Adipose tissue (tissue), 3 donors: ENCODE results near the gene PDCD1LG2. TPM values are rescaled to one million over a fixed set of nuclear protein-coding genes. Genes with fewer than 3 reads are reported as not detected.

Source experiments
- H3K27ac ChIP-seq: one replicate; pipeline ENCODE4 v1.5.1; 2013; ENCODE audit warnings: low read depth, low read length
- WGBS, 3 donors: extraction: QIAGEN DNeasy Blood & Tissue Kit; methylation state at CpG; one replicate each; pipeline ENCODE4 v1.1.7; 2013; 5-methylcytosine and 5-hydroxymethylcytosine counted together
- polyA plus RNA-seq, 3 donors: library from polyadenylated mRNA; stranded (reverse); fragments of 200-250 nt; gene quantifications; one replicate each; pipeline ENCODE4 v1.2.3, GENCODE V29; 2013
- donor health status: healthy with polysubstance abuse.
- donor health status: Bipolar disorder and iron deficiency.
- donor health status: healthy.

The PDCD1LG2 gene
- polyA plus RNA-seq, 3 donors: 0.14 to 1.6 (median 1.1) TPM

DNA sequence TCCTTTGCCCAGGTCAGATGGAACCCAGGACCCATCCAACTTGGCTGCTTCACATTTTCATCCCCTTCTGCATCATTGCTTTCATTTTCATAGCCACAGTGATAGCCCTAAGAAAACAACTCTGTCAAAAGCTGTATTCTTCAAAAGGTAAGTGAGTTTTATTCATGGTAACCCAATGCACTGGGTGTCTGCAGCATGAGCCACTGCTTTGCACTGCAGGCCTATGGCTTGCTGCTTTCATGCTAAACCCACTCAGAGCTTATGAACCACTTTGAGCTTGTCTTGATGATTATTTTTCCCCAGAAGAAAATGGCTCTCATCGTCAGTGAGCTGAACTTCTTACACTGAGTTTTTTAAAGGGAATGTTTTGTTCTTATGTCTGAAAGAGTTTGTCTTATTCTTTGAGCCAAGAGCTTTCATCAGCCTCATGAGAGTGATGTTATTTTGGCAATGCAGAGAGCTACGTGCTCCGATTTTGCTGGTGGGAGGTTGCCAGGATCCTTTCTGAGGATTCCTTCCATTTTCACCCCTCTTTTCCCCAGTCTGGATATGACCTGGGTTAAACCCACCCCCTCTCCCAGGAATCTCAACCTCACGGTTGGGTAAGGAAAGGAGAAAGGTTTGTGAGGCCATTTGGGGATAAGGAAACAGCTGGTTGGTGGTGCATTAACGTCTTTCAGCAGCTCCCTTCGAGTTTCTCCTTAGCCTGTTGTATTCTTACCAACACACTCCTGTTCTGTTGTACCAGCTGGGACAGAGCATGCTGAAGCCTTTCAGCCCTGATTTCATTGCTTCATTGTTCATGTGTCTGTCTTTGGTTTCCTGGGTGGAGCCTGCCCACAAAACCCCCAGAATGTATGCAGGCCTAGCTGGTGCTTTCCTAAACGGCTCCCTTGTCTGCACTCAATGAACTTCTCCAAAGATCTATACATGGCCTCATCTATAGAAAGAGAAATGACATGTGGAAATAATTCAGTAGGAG is 47.6 kb downstream of the PDCD1LG2 start:
- H3K27ac ChIP-seq: no peak overlapping the region
- WGBS, 3 donors: 31 to 63% (median 33%) methylated on average over 7 of the region's 7 CpGs

- 64 to 92% (median 90%) methylated on average over 2 of the region's 2 CpGs for WGBS, 3 donors
- no peak overlapping the region for H3K27ac ChIP-seq
Measured at GRCh38 chr9:5559659-5560058, 49.3 kb downstream of the PDCD1LG2 start.

GRCh38 chr9:5560443-5561100 is 50.2 kb downstream of the PDCD1LG2 start:
- no peak overlapping the region for H3K27ac ChIP-seq
- 70 to 81% (median 79%) methylated on average over 4 of the region's 4 CpGs for WGBS, 3 donors

DNA sequence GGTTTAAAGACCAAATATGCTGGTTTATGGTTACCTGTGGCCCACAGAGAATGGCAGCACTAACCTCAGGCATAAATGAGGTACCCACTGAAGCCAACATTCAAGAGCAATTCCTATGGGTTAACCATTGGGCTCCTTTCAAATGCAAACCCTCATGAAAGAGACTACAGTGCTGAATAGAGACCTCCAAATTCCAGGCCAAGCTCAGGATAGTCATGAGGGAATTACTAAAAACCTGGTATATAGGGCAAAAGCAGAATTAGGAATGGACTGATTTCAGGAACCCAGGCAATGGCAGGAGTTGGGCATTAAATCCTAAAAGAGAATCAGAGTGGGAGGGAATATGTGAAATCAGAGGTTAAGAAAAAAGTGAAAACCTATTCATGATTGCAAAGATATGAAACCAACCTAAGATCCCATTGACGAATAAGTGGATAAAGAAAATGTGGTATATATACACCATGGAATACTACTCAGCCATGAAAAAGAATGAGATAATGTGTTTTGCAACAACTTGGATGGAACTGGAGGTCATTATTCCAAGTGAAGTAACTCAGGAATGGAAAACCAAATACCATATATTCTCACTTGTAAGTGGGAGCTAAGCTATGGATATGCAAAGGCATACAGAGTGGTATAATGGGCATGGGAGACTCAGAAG is 51.6 kb downstream of the PDCD1LG2 start:
- no peak overlapping the region for H3K27ac ChIP-seq

GRCh38 chr9:5562806-5563416 is 52.6 kb downstream of the PDCD1LG2 start:
- no peak overlapping the region for H3K27ac ChIP-seq
- 64 to 77% (median 75%) methylated on average over 5 of the region's 5 CpGs for WGBS, 3 donors

More for the DNA sequence above, 51.6 kb downstream of the PDCD1LG2 start:
- WGBS, 3 donors: 95 to 97% (median 95%) methylated on average over 1 of the region's 1 CpG

GRCh38 chr9:5563417-5563815 is 53.1 kb downstream of the PDCD1LG2 start:
- H3K27ac ChIP-seq: no peak overlapping the region
- 73 to 84% (median 76%) methylated on average over 2 of the region's 2 CpGs for WGBS, 3 donors

DNA sequence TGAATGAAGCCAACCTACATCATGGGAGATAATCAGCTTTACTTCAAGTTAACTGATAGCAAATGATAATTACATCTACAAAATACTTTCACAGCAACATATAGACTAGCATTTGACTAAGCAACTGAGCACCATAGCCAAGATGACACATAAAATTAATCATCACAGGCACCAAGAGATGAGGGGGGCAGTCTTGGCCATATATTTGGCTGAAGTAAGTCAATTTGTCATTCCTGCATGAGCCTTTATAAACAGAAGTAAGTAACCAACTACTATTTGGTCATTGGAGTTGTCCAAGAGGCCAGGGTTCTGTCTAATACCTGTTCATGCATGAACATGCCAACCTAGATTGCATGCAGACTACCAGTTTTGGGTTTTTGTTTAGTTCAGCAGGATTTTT is 53.6 kb downstream of the PDCD1LG2 start:
- no peak overlapping the region for H3K27ac ChIP-seq

- H3K27ac ChIP-seq: no peak overlapping the region
- 78 to 91% (median 80%) methylated on average over 6 of the region's 6 CpGs for WGBS, 3 donors
Measured at GRCh38 chr9:5566054-5566618, 55.8 kb downstream of the PDCD1LG2 start.

DNA sequence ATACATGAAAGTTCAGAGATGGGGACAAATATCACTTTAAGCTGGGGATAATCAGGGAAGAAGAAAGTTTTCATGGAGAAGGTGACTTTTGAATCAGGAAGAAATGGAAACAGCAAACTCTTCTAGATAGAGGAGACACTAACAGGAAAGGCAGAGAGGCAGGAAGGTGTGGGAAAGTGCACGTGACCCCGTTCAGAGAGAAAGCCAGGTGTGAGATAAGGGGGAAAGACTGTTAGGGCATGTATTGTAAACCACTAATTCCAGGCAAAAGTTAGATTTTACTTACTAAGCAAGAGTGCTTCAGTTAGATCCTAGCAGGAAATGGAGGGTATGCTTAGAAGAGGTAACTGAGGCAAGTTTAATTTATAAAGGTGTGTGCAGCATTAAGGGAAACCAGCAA is 58.5 kb downstream of the PDCD1LG2 start:
- no peak overlapping the region for H3K27ac ChIP-seq
- 16 to 40% (median 34%) methylated on average over 2 of the region's 2 CpGs for WGBS, 3 donors

DNA sequence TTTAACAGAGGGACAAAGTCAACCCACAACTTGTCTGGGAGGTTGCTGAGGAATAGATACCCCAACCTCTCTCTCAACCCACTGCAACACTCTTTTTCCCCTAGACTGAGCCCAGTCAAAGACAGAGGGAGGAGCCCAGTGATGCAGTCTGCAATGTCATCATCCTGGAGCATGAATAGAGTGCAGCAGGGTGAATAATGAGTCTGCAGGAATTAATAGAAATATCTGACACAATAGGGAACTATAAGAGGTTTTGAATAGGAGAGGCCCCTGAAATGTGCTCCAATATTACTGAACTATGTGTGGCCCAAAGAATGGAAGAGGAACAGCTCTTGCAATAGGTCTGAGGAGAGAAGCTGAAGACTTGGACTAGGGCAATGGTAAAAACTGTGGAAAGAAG is 59.1 kb downstream of the PDCD1LG2 start:
- no peak overlapping the region for H3K27ac ChIP-seq

- 83 to 91% (median 83%) methylated on average over 1 of the region's 1 CpG for WGBS, 3 donors
- no peak overlapping the region for H3K27ac ChIP-seq
Measured at GRCh38 chr9:5569891-5570290, 59.6 kb downstream of the PDCD1LG2 start.

GRCh38 chr9:5571629-5572232 is 61.4 kb downstream of the PDCD1LG2 start:
- no peak overlapping the region for H3K27ac ChIP-seq
- WGBS, 3 donors: 90 to 100% (median 91%) methylated on average over 1 of the region's 1 CpG

DNA sequence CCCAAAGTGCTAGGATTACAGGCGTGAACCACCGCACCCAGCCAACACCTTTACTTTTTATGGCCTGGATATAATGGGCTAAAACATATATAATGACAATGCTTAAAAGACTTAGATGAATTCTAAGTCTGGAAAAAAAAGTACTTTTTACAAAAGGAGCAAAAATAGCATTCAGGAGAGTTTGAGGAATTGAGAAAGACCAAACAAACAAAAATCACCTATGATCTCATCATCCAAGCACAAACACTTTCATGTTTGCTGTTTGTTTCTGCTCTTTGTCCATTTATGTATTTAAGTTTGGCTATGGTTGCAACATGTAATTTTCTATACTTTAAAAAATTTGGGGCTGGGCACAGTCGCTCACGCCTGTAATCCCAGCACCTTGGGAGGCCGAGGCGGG is 63.8 kb downstream of the PDCD1LG2 start:
- no peak overlapping the region for H3K27ac ChIP-seq
- 96 to 100% (median 99%) methylated on average over 6 of the region's 6 CpGs for WGBS, 3 donors

- H3K27ac ChIP-seq: no peak overlapping the region
- WGBS, 3 donors: 63 to 76% (median 70%) methylated on average over 2 of the region's 2 CpGs
Measured at GRCh38 chr9:5575000-5575399, 64.7 kb downstream of the PDCD1LG2 start.

- H3K27ac ChIP-seq: no peak overlapping the region
- WGBS, 3 donors: 81 to 91% (median 87%) methylated on average over 2 of the region's 2 CpGs
Measured at GRCh38 chr9:5577225-5577624, 66.9 kb downstream of the PDCD1LG2 start.

DNA sequence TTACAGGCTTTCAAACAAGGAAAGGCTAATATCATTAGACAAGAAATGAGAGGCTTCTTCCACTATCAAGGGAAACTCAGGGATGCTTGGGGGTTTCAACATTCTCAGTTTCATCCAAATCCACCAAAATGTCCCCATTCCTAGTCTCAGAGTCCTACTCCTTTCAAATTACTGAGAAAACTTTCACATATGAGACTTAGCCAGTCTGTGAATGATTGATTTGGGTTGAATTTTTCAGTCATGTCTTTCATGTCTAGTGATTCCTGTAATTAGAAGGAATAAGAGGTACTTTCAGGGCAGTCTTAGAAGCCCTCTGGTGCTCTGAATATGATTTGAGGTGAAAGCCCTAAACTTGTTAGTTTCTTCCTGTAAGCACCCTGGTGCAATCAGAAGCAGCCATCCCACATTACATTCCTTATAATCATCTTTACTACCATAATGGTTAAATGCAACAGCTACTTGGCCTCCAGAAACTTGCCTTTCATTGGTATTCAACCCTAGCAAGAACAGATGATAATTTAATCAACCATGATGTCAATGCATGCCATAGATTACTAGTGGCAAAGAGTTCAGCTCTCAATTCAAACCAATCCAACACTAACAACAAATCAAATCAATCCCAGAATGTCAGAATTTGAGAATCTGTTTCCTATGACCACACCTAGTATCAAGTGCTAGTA is 67.8 kb downstream of the PDCD1LG2 start:
- H3K27ac ChIP-seq: no peak overlapping the region

DNA sequence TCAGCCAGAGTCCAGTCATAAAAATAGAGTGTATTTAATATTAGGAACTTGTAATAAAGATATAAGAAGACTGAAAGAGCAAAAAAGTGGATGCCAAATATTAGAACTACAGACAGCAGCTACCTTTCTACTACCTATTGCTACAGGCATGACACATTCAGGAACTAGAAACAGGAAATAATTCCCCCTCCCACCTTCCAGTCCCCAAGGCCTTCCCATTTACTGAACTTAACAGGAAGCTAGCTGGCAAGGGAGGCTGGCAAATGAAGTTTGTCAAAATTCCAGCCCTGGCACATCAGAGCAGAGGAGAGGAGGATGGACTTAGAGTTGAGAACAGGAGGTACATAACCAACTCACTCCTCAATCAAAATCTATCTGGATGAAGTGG is 68.4 kb downstream of the PDCD1LG2 start:
- no peak overlapping the region for H3K27ac ChIP-seq

DNA sequence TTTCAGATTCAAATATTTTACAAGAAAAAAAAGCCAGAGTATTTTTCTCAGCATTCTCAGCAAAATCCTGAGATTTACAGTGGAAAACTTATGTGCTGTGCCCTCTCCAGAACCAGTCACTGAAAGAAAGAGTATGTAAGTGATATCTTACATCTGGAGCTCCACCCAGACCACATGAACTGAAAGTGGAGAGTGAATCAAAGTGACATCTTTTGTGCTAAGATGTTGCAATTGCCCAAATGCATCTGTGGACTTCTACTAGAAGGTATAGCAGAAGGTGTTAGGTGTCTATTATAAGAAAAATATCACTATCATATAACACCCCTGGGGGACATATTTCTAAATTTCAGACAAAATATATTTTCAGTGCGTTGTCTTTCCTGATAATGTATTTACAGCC is 69.5 kb downstream of the PDCD1LG2 start:
- 92 to 94% (median 93%) methylated on average over 1 of the region's 1 CpG for WGBS, 3 donors
- no peak overlapping the region for H3K27ac ChIP-seq
